ENCODE data around the gene REXO5. TPM values are rescaled to one million over a fixed set of nuclear protein-coding genes. Genes with fewer than 3 reads are reported as not detected.

Gene REXO5
- total and polyA plus RNA-seq, 10 of the 15 experiments (the other 5 are each of a cell fraction or from before 2014, with no cell fraction given): 3.8 to 15.5 (median 10.1) TPM

- no peak for TF ChIP-seq CUX1 (IDR thresholded peaks at IDR 0.05; ENCODE audit: insufficient replicate concordance, low read depth, low read length)
- no peak for TF ChIP-seq BCL11A (IDR thresholded peaks at IDR 0.05; ENCODE audit: low read depth, low read length)
- TF ChIP-seq BCLAF1 (IDR thresholded peaks at IDR 0.05): no peak
- no peak for TF ChIP-seq CEBPZ (IDR thresholded peaks at IDR 0.05; ENCODE audit: low read depth, low read length)
- no peak for TF ChIP-seq TARDBP (IDR thresholded peaks at IDR 0.05; ENCODE audit: borderline replicate concordance)
- TF ChIP-seq BACH1 (IDR thresholded peaks at IDR 0.05; ENCODE audit: borderline replicate concordance): no peak
Observed at GRCh38 chr16:20833086-20833485, 26.8 kb downstream of the REXO5 start (continued).
